Heart right ventricle (tissue), 16 donors: ENCODE data around the gene NXN. TPM values are rescaled to one million over a fixed set of nuclear protein-coding genes. Genes with fewer than 3 reads are reported as not detected.

ENCODE experiments used
- ATAC-seq, 8 donors: fragments of 200-7000 bp; cut with Tn5 transposase; one replicate each; pipeline ENCODE4 v1.9.1; 2020; ENCODE audit warnings: mild to moderate bottlenecking in 8 of 8, moderate library complexity in 8 of 8, moderate number of reproducible peaks in 1 of 8
- DNase-seq, 2 donors: peaks; one replicate each; pipeline ENCODE4 v3.0.0-alpha.2; 2020
- H3K27ac ChIP-seq, 10 donors: fragments of 200-600 bp; sonication (generic) in 2 of 10; one replicate each; pipeline versions ENCODE4 v1.5.0 to v1.8.0; 2020 to 2022; ENCODE audit warnings: mild to moderate bottlenecking in 3 of 10
- H3K27me3 ChIP-seq, 7 donors: fragments of 200-600 bp; one replicate each; pipeline ENCODE4 v1.8.0; 2021 to 2022; ENCODE audit warnings: mild to moderate bottlenecking in 2 of 7
- H3K36me3 ChIP-seq, 9 donors: fragments of 200-600 bp; sonication (generic) in 1 of 9; one replicate each; pipeline versions ENCODE4 v1.5.0 to v1.8.0; 2020 to 2022; ENCODE audit warnings: mild to moderate bottlenecking in 2 of 9
- H3K4me1 ChIP-seq, 9 donors: fragments of 200-600 bp; sonication (generic) in 1 of 9; one replicate each; pipeline versions ENCODE4 v1.5.0 to v1.8.0; 2020 to 2022; ENCODE audit warnings: mild to moderate bottlenecking in 4 of 9
- H3K4me3 ChIP-seq, 10 donors: fragments of 200-600 bp; sonication (generic) in 2 of 10; one replicate each; pipeline versions ENCODE4 v1.5.0 to v1.8.0; 2020 to 2022; ENCODE audit warnings: mild to moderate bottlenecking in 7 of 10, moderate library complexity in 2 of 10
- H3K9me3 ChIP-seq, 11 donors: fragments of 200-600 bp in 10 of 11; sonication (generic) in 2 of 11; one replicate each; pipeline versions ENCODE4 v1.5.0 to v1.8.0; 2013 to 2022; ENCODE audit warnings: mild to moderate bottlenecking in 2 of 11, control low read depth in 1 of 11, moderate library complexity in 1 of 11
- WGBS, 2 donors: extraction: QIAGEN DNeasy Blood & Tissue Kit; methylation state at CpG; one replicate each; pipeline ENCODE4 v1.1.7; 2013; ENCODE audit warnings: inconsistent platforms in 1 of 2; 5-methylcytosine and 5-hydroxymethylcytosine counted together
- intact Hi-C, 10 donors: fragments of 100-400 bp; cut with DNase I; formaldehyde crosslinking; loops; one replicate each; pipeline versions ENCODE4 v1.11.1 to v1.14.2; 2022
- polyA plus RNA-seq, 2 donors: library from polyadenylated mRNA; stranded (reverse); fragments of 200-250 nt; gene quantifications; one replicate each; pipeline ENCODE4 v1.2.3, GENCODE V29; 2013
- total RNA-seq, 10 donors: library from RNA; stranded (reverse); fragmentation: NEBNext Ultra II Directional in 3 of 10; extraction: Animal tissue kit (Norgen Biotek cat#: 25700) in 3 of 10; gene quantifications; one replicate each; pipeline versions ENCODE4 v1.2.1 to v1.2.4, GENCODE V29; 2021 to 2023
- TF ChIP-seq, protein P1 (sequence below), 9 donors: fragments of 200-600 bp; sonication (generic) in 2 of 9; IDR thresholded peaks; one replicate each; pipeline versions ENCODE4 v1.5.0 to v1.8.0; 2021 to 2022; ENCODE audit warnings: antibody characterized with exemption in 9 of 9, mild to moderate bottlenecking in 5 of 9, moderate library complexity in 1 of 9
- donor health status: Arrhythmogenic right ventricular cardiomyopathy.
- donor health status: ischemic (EF 13 %, LVEDD 7.1; RV severe dilation, severe dysfunction).
- donor health status: healthy with polysubstance abuse.
- donor health status: DM: no; HTN: yes; CAD: no.
- donor health status: DM: no; HTN: no; CAD: no.
- donor health status: ischemic (EF 25% LVEDD 6.9; RV normal size, moderate dysfunction).
- donor health status: ischemic (EF 25% LVEDD 5.7; RV mildly dilated, moderate dysfunction).
- donor health status: healthy.
- donor health status: DM: yes; HTN: yes; CAD: no.
- donor health status: Ischemic cardiomyopathy.
- donor health status: ischemic (EF 35%, LVEDD 5.7; RV mildly dilated, moderate dysfunction).
- donor health status: nonischemic (EF 11% LVEDD 7.7; RV severe dilation, severe dysfunction).
- donor health status: DM: yes; HTN: yes; CAD: no.
- donor health status: PGD.
- donor health status: ischemic (EF 29% LVEDD 5.4; RV normal size, mild dysfunction).
- donor health status: nonischemic (EF 23%, LVEDD 6.1; RV moderate dilation, normal function).

Gene NXN
- total and polyA plus RNA-seq, 12 donors = 9.9 to 24.4 (median 15.9) TPM

- DNase-seq = peak; percentile 30 to 75
- ATAC-seq = peak; percentile 66 to 88 (median 82)
- H3K36me3 ChIP-seq = no peaks in the 10 kb centered on the region
- TF ChIP-seq, protein P1, sequence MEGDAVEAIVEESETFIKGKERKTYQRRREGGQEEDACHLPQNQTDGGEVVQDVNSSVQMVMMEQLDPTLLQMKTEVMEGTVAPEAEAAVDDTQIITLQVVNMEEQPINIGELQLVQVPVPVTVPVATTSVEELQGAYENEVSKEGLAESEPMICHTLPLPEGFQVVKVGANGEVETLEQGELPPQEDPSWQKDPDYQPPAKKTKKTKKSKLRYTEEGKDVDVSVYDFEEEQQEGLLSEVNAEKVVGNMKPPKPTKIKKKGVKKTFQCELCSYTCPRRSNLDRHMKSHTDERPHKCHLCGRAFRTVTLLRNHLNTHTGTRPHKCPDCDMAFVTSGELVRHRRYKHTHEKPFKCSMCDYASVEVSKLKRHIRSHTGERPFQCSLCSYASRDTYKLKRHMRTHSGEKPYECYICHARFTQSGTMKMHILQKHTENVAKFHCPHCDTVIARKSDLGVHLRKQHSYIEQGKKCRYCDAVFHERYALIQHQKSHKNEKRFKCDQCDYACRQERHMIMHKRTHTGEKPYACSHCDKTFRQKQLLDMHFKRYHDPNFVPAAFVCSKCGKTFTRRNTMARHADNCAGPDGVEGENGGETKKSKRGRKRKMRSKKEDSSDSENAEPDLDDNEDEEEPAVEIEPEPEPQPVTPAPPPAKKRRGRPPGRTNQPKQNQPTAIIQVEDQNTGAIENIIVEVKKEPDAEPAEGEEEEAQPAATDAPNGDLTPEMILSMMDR (IDR thresholded peaks at IDR 0.05) = no peak
- H3K4me3 ChIP-seq = peak overlapping the region in 4 of 10 donors; percentile 20 to 32 (median 27)
- H3K9me3 ChIP-seq = no peaks in the 10 kb centered on the region
- H3K27ac ChIP-seq = peak overlapping the region; percentile 39 to 89 (median 80)
- WGBS, 2 donors = 16 to 23% methylated on average over 10 of the region's 10 CpGs
- no peaks in the 10 kb centered on the region for H3K27me3 ChIP-seq
- H3K4me1 ChIP-seq = peaks cover 2 to 50% (median 24%) of the 10 kb centered on the region in 9 donors
- intact Hi-C loops = loop anchor here in 4 of 10 donors (5.0 to 10.0 kb wide), 4 partner anchors 33 to 71 kb away; partner anchors contain the start of gene NXN (in 2 of the 4)
Measured at GRCh38 chr17:915538-916201, 63.9 kb downstream of the NXN start.

GRCh38 chr17:914561-914960, 65.0 kb downstream of the NXN start:
- H3K27me3 ChIP-seq = no peaks in the 10 kb centered on the region
- H3K4me3 ChIP-seq = no peak overlapping the region
- intact Hi-C loops = loop anchor here in 1 of 10 donors (10.0 kb wide), 1 partner anchor 70 kb away; no protein-coding TSS in a partner anchor
- peaks cover 5 to 56% (median 24%) of the 10 kb centered on the region in 9 donors for H3K4me1 ChIP-seq
- 95 to 99% methylated on average over 9 of the region's 9 CpGs for WGBS, 2 donors
- no peak for ATAC-seq
- TF ChIP-seq, protein P1 (IDR thresholded peaks at IDR 0.05) = no peak
- DNase-seq = no peak
- H3K27ac ChIP-seq = peak overlapping the region in 5 of 10 donors; percentile 77 to 89 (median 87)
- H3K36me3 ChIP-seq = no peaks in the 10 kb centered on the region
- H3K9me3 ChIP-seq = no peaks in the 10 kb centered on the region

DNA sequence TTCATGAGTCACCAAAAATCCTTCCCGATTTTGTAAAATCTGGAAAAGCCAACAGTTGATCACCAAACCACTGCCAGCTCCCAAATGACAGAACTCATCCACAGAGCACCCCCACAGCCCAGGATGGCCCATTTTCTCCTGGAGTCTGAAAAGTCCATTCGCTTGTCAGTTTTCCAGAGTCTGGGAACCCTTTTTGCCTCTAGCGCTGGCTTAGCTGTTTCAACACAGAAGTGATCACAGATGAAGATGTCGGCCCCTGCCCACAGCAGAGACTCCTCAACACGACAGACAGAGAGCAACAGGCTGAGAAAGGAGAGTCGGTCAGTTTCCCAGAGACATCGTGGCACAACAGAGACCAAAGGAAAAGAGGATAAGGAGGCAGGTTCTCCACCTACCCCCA, 66.4 kb downstream of the NXN start:
- H3K4me1 ChIP-seq = peaks cover 5 to 59% (median 24%) of the 10 kb centered on the region in 9 donors
- intact Hi-C loops = loop anchor here in 1 of 10 donors (10.0 kb wide), 1 partner anchor 68 kb away; no protein-coding TSS in a partner anchor
- DNase-seq (no peak), ATAC-seq (no peak)
- H3K9me3 ChIP-seq = no peaks in the 10 kb centered on the region
- H3K27ac ChIP-seq = no peak overlapping the region
- H3K27me3 ChIP-seq = no peaks in the 10 kb centered on the region
- 88 to 94% methylated on average over 7 of the region's 7 CpGs for WGBS, 2 donors
- TF ChIP-seq, protein P1 (IDR thresholded peaks at IDR 0.05) = no peak
- no peaks in the 10 kb centered on the region for H3K36me3 ChIP-seq
- H3K4me3 ChIP-seq = no peak overlapping the region

DNA sequence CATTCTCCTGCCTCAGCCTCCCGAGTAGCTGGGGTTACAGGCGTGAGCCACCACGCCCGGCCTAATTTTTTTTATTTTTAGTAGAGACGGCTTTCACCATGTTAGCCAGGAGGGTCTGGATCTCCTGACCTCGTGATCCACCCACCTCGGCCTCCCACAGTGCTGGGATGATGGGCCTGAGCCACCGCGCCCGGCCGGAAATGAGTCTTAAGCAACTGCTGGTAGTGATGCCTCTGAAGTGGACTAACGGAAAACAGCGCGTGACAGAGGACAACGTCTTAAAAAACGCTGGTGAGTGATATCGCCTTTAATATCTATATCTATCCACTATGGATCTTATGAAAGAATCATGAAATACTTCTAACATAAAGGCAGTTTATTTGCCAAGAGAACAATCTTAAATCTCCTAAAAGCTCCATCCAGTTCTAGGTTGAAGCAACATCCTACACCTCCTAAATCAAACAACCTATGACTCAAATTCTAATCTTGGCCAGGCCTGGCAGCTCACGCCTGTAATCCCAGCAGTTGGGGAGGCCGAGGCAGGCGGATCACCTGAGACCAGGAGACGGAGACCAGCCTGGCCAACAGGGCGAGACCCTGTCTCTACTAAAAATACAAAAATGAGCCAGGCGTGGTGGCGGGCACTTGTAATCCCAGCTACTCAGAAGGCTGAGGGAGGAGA, 69.8 kb downstream of the NXN start:
- WGBS, 2 donors = 89 to 90% methylated on average over 24 of the region's 24 CpGs
- H3K4me3 ChIP-seq = no peak overlapping the region
- DNase-seq (no peak), ATAC-seq (peak in 3 of 8 donors; percentile 35 to 71 (median 71))
- intact Hi-C loops = loop anchor here in 1 of 10 donors (10.0 kb wide), 1 partner anchor 65 kb away; no protein-coding TSS in a partner anchor
- TF ChIP-seq, protein P1 (IDR thresholded peaks at IDR 0.05) = no peak
- H3K4me1 ChIP-seq = peaks cover 0 to 27% (median 3%) of the 10 kb centered on the region in 9 donors
- peak overlapping the region in 2 of 10 donors; percentile 17 to 27 for H3K27ac ChIP-seq
- no peaks in the 10 kb centered on the region for H3K36me3 ChIP-seq
- peaks cover 0 to 5% (median 0%) of the 10 kb centered on the region in 7 donors for H3K27me3 ChIP-seq
- no peaks in the 10 kb centered on the region for H3K9me3 ChIP-seq
